ENCODE measurements around the gene DGCR2.

The DGCR2 gene

GRCh38 chr22:19097518-19097917, 24.7 kb downstream of the DGCR2 start:
- Histone ChIP-seq H4K20me1 (ENCODE audit: insufficient read depth, low read length) (peaks cover 38% of the 10 kb centered on the region), H3K9me3 (ENCODE audit: insufficient read depth, low read length) (no peaks in the 10 kb centered on the region), H3K36me3 (replicated peaks; ENCODE audit: low read depth, low read length) (peaks cover 7% of the 10 kb centered on the region), H3K4me2 (ENCODE audit: low read length) (no peak overlapping the region), H3K27me3 (ENCODE audit: low read depth, low read length) (no peaks in the 10 kb centered on the region), H3K9ac (ENCODE audit: low read length) (no peak overlapping the region), H3K4me3 (ENCODE audit: low read length) (no peak overlapping the region), H3K4me1 (ENCODE audit: low read length) (no peaks in the 10 kb centered on the region), H2AFZ (ENCODE audit: low read depth, low read length) (no peak overlapping the region), H3K27ac (ENCODE audit: low read length) (no peak overlapping the region), H3K79me2 (ENCODE audit: low read length) (peaks cover 55% of the 10 kb centered on the region)
- TF ChIP-seq, protein P1, sequence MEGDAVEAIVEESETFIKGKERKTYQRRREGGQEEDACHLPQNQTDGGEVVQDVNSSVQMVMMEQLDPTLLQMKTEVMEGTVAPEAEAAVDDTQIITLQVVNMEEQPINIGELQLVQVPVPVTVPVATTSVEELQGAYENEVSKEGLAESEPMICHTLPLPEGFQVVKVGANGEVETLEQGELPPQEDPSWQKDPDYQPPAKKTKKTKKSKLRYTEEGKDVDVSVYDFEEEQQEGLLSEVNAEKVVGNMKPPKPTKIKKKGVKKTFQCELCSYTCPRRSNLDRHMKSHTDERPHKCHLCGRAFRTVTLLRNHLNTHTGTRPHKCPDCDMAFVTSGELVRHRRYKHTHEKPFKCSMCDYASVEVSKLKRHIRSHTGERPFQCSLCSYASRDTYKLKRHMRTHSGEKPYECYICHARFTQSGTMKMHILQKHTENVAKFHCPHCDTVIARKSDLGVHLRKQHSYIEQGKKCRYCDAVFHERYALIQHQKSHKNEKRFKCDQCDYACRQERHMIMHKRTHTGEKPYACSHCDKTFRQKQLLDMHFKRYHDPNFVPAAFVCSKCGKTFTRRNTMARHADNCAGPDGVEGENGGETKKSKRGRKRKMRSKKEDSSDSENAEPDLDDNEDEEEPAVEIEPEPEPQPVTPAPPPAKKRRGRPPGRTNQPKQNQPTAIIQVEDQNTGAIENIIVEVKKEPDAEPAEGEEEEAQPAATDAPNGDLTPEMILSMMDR (IDR thresholded peaks at IDR 0.05; ENCODE audit: low read depth, low read length): no peak
- no peak for TF ChIP-seq EZH2phosphoT487 (IDR thresholded peaks at IDR 0.05; ENCODE audit: low read depth)

- no peak overlapping the region for H2AFZ ChIP-seq (ENCODE audit: low read depth, low read length)
- H3K79me2 ChIP-seq (ENCODE audit: low read length): peaks cover 47% of the 10 kb centered on the region
- no peak overlapping the region for H3K9ac ChIP-seq (ENCODE audit: low read length)
- no peak overlapping the region for H3K27ac ChIP-seq (ENCODE audit: low read length)
- H3K36me3 ChIP-seq (replicated peaks; ENCODE audit: low read depth, low read length): peaks cover 7% of the 10 kb centered on the region
- H3K4me3 ChIP-seq (ENCODE audit: low read length): no peak overlapping the region
- no peaks in the 10 kb centered on the region for H3K27me3 ChIP-seq (ENCODE audit: low read depth, low read length)
- H3K4me1 ChIP-seq (ENCODE audit: low read length): no peaks in the 10 kb centered on the region
- TF ChIP-seq, protein P1 (IDR thresholded peaks at IDR 0.05; ENCODE audit: low read depth, low read length): no peak
- no peak for TF ChIP-seq EZH2phosphoT487 (IDR thresholded peaks at IDR 0.05; ENCODE audit: low read depth)
- no peaks in the 10 kb centered on the region for H3K9me3 ChIP-seq (ENCODE audit: insufficient read depth, low read length)
- no peak overlapping the region for H3K4me2 ChIP-seq (ENCODE audit: low read length)
- H4K20me1 ChIP-seq (ENCODE audit: insufficient read depth, low read length): peaks cover 35% of the 10 kb centered on the region
Measured at GRCh38 chr22:19096555-19096954, 25.7 kb downstream of the DGCR2 start.

DNA sequence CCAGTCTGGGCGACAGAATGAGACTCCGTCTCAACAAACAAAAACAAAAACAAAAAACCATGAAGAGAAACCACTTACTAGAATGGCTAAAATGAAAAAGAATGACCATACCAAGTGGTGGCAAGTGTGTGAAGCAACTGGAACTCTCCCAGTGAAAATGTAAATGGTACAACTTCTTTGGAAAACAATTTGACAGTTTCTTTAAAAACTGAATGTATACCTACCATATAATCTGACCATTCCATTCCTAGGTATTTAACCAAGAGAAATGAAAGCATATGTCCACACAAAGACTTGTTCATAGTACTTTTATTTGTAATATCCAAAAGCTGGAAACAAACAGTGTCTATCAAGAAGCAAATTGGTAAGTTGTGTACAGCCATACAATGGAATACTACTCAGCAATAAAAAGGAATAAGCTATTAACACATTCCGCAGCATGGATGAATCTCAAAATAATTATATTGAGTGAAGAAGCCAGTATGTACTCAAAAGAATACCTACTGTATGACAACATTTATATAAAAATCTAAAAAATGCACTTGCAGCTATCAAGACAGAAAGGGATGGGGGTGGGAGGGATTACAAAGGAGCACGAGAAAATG, 27.7 kb downstream of the DGCR2 start:
- Histone ChIP-seq H3K9me3 (ENCODE audit: insufficient read depth, low read length) (no peaks in the 10 kb centered on the region), H2AFZ (ENCODE audit: low read depth, low read length) (no peak overlapping the region), H3K36me3 (replicated peaks; ENCODE audit: low read depth, low read length) (peaks cover 7% of the 10 kb centered on the region), H3K27me3 (ENCODE audit: low read depth, low read length) (no peaks in the 10 kb centered on the region), H3K4me3 (ENCODE audit: low read length) (no peak overlapping the region), H3K27ac (ENCODE audit: low read length) (no peak overlapping the region), H3K4me1 (ENCODE audit: low read length) (no peaks in the 10 kb centered on the region), H4K20me1 (ENCODE audit: insufficient read depth, low read length) (peaks cover 26% of the 10 kb centered on the region), H3K79me2 (ENCODE audit: low read length) (peaks cover 29% of the 10 kb centered on the region), H3K9ac (ENCODE audit: low read length) (no peak overlapping the region), H3K4me2 (ENCODE audit: low read length) (no peak overlapping the region)
- no peak for TF ChIP-seq EZH2phosphoT487 (IDR thresholded peaks at IDR 0.05; ENCODE audit: low read depth)
- TF ChIP-seq, protein P1 (IDR thresholded peaks at IDR 0.05; ENCODE audit: low read depth, low read length): no peak

- Histone ChIP-seq H3K4me1 (ENCODE audit: low read length) (no peaks in the 10 kb centered on the region), H3K4me2 (ENCODE audit: low read length) (no peak overlapping the region), H2AFZ (ENCODE audit: low read depth, low read length) (no peak overlapping the region), H3K27ac (ENCODE audit: low read length) (no peak overlapping the region), H3K27me3 (ENCODE audit: low read depth, low read length) (no peaks in the 10 kb centered on the region), H3K79me2 (ENCODE audit: low read length) (peaks cover 13% of the 10 kb centered on the region), H3K4me3 (ENCODE audit: low read length) (no peak overlapping the region), H3K9ac (ENCODE audit: low read length) (no peak overlapping the region), H4K20me1 (ENCODE audit: insufficient read depth, low read length) (peaks cover 25% of the 10 kb centered on the region), H3K36me3 (replicated peaks; ENCODE audit: low read depth, low read length) (peaks cover 13% of the 10 kb centered on the region), H3K9me3 (ENCODE audit: insufficient read depth, low read length) (no peaks in the 10 kb centered on the region)
- no peak for TF ChIP-seq EZH2phosphoT487 (IDR thresholded peaks at IDR 0.05; ENCODE audit: low read depth)
- TF ChIP-seq, protein P1 (IDR thresholded peaks at IDR 0.05; ENCODE audit: low read depth, low read length): no peak
Measured at GRCh38 chr22:19092725-19093124, 29.5 kb downstream of the DGCR2 start.

Measured in OCI-LY3 (cell line).